ENCODE data around the gene C9. TPM values are rescaled to one million over a fixed set of nuclear protein-coding genes. Genes with fewer than 3 reads are reported as not detected.

Gene C9
- total RNA-seq, 1 donor from 2014 or later, result not detected

DNA sequence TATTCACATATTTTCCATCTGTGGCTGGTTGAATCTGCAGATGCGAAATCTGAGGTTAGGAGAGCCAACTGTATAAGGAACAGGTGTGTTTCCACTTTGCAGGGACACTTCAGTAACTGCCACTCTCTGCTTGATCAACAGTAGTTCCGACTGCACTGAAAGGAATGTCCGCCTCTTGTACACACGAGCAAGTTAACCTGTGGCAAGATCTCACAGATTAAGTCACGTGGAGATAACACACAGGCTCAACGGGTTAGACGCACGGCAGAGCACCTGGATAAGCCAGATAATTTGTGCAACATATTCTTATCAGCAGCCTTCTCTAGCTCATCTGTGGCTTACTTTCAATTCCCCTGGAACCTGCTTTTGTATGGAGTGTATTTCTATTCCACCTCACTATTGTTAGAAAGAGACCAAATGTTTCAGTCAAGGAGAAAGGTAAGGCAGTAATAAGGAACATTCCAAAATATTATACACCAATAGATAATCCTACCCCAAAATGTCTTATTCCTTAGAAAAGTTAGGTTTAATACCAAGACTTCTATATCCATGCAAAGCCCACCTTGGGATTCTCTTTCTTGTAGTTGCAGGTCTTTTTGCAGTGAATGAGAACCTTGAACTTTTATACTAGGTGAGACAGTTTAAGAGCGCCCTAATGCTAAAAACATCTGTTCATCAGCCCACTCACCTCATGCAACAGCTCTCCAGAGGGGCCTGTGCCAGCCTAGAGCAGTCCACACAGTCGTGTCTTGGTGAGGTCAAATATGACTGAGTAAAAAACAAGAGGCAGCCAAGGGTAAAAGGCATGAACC, 6.5 kb upstream of the C9 start:
- Histone ChIP-seq H3K36me3 (peaks cover 37% of the 10 kb centered on the region), H3K27ac (replicated peaks) (no peak overlapping the region), H3K4me3 (no peak overlapping the region), H3K4me1 (peaks cover 8% of the 10 kb centered on the region), H3K27me3 (ENCODE audit: low read depth) (no peaks in the 10 kb centered on the region), H3K9me3 (replicated peaks) (no peaks in the 10 kb centered on the region)
- intact Hi-C loops (cut with micrococcal nuclease), result no loop called here
- DNase-seq, result no peak
- TF ChIP-seq, protein P1, sequence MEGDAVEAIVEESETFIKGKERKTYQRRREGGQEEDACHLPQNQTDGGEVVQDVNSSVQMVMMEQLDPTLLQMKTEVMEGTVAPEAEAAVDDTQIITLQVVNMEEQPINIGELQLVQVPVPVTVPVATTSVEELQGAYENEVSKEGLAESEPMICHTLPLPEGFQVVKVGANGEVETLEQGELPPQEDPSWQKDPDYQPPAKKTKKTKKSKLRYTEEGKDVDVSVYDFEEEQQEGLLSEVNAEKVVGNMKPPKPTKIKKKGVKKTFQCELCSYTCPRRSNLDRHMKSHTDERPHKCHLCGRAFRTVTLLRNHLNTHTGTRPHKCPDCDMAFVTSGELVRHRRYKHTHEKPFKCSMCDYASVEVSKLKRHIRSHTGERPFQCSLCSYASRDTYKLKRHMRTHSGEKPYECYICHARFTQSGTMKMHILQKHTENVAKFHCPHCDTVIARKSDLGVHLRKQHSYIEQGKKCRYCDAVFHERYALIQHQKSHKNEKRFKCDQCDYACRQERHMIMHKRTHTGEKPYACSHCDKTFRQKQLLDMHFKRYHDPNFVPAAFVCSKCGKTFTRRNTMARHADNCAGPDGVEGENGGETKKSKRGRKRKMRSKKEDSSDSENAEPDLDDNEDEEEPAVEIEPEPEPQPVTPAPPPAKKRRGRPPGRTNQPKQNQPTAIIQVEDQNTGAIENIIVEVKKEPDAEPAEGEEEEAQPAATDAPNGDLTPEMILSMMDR (IDR thresholded peaks at IDR 0.05; ENCODE audit: borderline replicate concordance), result no peak

DNA sequence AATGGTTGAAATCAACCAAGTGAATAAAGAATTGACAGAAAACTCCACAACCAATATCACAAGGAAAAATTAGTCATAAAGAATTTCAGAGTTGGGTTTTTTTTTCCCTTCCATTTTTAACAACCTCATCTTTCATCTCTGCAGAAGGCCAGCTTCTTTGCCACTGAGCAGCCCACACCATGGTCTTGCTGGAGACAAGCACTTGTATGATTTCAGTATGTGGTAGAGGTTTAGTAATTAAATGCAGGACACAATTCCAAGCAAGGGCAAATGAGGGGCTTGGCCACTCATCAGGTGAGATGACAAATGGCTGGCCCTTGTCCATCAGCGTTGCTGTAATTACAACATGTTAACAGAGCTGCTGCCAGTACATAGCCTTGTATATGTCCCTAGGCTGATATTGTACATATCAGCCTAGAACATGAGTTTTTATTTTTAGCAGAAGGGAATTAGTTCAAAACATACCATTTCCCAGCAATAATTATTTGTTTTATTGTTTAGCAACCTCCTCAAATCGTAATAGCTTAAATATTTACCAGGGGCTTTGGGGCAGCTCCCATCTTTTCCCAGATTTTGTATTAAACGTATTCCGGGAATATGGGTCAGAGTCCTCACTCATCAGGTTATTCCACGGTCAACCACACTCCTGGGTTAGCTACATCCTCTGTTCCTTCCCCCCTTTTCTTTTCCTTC, 5.0 kb upstream of the C9 start:
- no peak for DNase-seq
- intact Hi-C loops (cut with micrococcal nuclease), result no loop called here
- H3K9me3 ChIP-seq (replicated peaks), result no peaks in the 10 kb centered on the region
- peaks cover 22% of the 10 kb centered on the region for H3K36me3 ChIP-seq
- no peak overlapping the region for H3K27ac ChIP-seq (replicated peaks)
- H3K4me1 ChIP-seq, result peaks cover 8% of the 10 kb centered on the region
- TF ChIP-seq, protein P1 (IDR thresholded peaks at IDR 0.05; ENCODE audit: borderline replicate concordance), result no peak
- H3K4me3 ChIP-seq, result no peak overlapping the region
- H3K27me3 ChIP-seq (ENCODE audit: low read depth), result no peaks in the 10 kb centered on the region

DNA sequence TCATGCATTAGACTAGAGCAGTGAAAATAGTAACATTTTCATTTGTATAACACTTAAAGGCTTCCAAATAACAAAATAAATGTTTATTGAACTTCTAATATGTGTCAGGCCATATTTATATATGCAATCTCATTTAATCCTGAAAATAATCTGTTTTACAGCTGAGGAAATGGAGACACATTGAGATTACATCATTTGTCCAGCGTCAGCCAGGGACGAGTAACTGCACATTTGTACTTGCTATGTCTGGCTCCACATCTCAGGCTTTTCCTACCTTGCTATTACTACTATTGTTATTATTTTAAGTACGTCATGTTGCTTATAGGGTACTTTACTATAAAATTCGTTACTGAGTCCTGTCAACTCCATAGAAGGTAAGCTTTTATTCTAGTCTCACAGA, 3.8 kb upstream of the C9 start:
- Histone ChIP-seq H3K4me1 (peaks cover 8% of the 10 kb centered on the region), H3K36me3 (peaks cover 12% of the 10 kb centered on the region), H3K27ac (replicated peaks) (no peak overlapping the region), H3K4me3 (no peak overlapping the region), H3K9me3 (replicated peaks) (no peaks in the 10 kb centered on the region), H3K27me3 (ENCODE audit: low read depth) (no peaks in the 10 kb centered on the region)
- TF ChIP-seq, protein P1 (IDR thresholded peaks at IDR 0.05; ENCODE audit: borderline replicate concordance), result no peak
- intact Hi-C loops (cut with micrococcal nuclease), result no loop called here
- no peak for DNase-seq

DNA sequence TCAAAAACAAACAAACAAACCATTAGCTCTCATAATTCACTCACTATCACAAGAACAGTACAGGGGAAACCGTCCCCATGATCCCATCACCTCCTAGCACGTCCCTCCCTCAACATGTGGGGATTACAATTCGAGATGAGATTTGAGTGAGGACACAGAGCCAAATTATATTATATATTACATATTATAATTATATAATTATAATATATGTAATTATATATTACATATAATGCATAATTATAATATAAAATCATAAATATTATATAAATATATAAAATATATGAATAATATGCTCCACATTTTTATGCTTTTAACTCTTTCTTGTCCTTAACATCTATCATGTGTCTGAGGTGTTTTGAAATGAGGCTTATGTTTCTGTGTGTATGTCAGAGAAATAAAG, 3.4 kb upstream of the C9 start:
- TF ChIP-seq, protein P1 (IDR thresholded peaks at IDR 0.05; ENCODE audit: borderline replicate concordance), result no peak
- no peak for DNase-seq
- Histone ChIP-seq H3K9me3 (replicated peaks) (no peaks in the 10 kb centered on the region), H3K4me3 (no peak overlapping the region), H3K27ac (replicated peaks) (no peak overlapping the region), H3K27me3 (ENCODE audit: low read depth) (no peaks in the 10 kb centered on the region), H3K4me1 (peaks cover 8% of the 10 kb centered on the region), H3K36me3 (peaks cover 9% of the 10 kb centered on the region)
- intact Hi-C loops (cut with micrococcal nuclease), result no loop called here

DNA sequence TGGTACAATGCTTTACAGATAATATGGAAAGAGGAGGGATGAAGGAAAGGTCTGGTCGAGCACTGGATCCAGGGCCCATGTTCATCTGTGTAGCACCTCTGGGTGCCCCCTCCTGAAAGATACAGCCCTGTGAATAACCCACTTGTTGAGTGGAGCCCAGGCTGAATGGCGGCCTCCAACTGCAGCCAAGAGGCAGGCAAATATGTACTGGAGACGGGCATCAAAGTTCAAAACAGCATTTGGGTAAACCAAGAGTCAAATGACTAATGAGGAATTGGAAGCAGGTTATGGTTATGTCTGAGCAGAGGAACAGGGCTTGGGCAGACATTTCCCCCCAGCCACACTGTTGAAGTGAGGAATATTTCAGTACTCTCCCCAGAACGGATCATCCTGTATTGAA, 1.1 kb downstream of the C9 start:
- intact Hi-C loops (cut with micrococcal nuclease), result no loop called here
- Histone ChIP-seq H3K4me3 (no peak overlapping the region), H3K36me3 (no peaks in the 10 kb centered on the region), H3K27me3 (ENCODE audit: low read depth) (no peaks in the 10 kb centered on the region), H3K9me3 (replicated peaks) (no peaks in the 10 kb centered on the region), H3K4me1 (peaks cover under 1% of the 10 kb centered on the region), H3K27ac (replicated peaks) (no peak overlapping the region)
- TF ChIP-seq, protein P1 (IDR thresholded peaks at IDR 0.05; ENCODE audit: borderline replicate concordance), result no peak
- DNase-seq, result no peak
